A204.1 (cell line): ENCODE data around the gene OR10S1.
"Not testable (repeated sequence)": the region's sequence is repeated elsewhere in the genome, so short reads cannot be mapped to it uniquely, and the experiment has no call there.

Experiments
- FAIRE-seq: peaks from 2 replicates; lab custom pipeline; 2012; peaks lifted over from hg19 to GRCh38; lab: Jason Lieb, UNC

OR10S1 gene

DNA sequence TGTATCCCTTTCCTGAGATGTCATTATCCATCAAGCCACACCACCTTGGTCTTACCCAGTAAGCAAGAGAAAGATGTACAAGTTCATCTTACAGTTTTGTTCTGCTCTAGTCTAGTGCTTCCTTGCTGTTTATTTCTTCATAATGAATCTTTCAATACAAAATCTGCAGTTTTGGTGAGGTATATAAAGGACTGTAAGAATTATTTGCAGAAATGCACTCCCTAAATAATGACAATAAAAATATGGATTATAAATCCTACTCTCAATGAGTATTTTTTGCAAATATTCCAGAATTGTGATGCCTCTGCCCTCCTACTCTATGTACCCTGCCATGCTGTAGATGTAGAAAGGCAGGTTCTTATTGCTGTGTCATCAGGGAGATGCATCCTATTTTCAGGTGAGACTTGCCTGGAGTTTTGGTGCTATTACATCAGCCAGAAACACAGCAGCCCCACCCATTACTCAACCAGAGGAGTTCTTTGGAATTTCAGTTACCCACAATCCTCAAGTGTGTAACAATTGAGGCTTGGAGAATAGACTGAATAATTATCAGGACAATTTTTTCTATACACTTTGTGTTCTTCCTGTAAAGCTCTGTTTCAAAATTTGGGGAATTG is at the start of gene OR10S1:
Gene OR10S1 (minus strand): TSS at position 51 of the 617 bp plus-strand sequence. CDS start 117 bp downstream, outside the sequence.
- no peak for FAIRE-seq

DNA sequence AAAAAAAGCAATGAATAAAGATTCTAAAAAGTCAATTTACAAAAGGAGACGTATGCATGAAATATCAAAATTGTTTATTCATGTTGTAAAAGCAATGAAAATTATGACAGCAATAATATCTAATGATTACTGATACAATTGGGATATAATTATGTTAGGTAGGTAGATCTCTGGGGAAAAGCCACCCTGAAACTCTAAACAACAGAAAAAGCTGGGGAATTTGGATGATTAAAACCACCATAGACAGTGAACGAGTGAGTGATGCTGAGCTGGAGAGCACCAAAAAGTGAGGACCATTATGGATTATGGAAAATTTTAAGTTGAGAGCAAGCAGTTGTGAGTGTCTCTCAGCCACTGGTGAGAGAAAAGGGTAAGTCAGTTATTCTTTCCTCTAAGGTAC is 48.9 kb upstream of the OR10S1 start, which contains the start of gene OR10G8:
Gene OR10G8 (plus strand): TSS at position 301 of the 400 bp plus-strand sequence. CDS start 2,825 bp downstream, outside the sequence.
- no peak for FAIRE-seq

DNA sequence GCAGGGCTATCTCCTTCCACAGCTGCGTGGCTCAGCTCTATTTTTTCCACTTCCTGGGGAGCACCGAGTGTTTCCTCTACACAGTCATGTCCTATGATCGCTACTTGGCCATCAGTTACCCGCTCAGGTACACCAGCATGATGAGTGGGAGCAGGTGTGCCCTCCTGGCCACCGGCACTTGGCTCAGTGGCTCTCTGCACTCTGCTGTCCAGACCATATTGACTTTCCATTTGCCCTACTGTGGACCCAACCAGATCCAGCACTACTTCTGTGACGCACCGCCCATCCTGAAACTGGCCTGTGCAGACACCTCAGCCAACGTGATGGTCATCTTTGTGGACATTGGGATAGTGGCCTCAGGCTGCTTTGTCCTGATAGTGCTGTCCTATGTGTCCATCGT is 38.3 kb upstream of the OR10S1 start:
- FAIRE-seq, result not testable (repeated sequence)

GRCh38 chr11:124012697-124013096 is 35.1 kb upstream of the OR10S1 start, which contains the start of gene OR10G4:
Gene OR10G4, plus strand, starts transcription at chr11:124012997. Its CDS starts 2,578 bp downstream, at chr11:124015575.
- FAIRE-seq, result no peak

- FAIRE-seq, result no peak
Measured at GRCh38 chr11:123995119-123995518, 17.5 kb upstream of the OR10S1 start, which contains the start of gene OR10G6. Gene OR10G6, minus strand, starts transcription at chr11:123995161. Its CDS starts 0 bp downstream, at chr11:123995161.

DNA sequence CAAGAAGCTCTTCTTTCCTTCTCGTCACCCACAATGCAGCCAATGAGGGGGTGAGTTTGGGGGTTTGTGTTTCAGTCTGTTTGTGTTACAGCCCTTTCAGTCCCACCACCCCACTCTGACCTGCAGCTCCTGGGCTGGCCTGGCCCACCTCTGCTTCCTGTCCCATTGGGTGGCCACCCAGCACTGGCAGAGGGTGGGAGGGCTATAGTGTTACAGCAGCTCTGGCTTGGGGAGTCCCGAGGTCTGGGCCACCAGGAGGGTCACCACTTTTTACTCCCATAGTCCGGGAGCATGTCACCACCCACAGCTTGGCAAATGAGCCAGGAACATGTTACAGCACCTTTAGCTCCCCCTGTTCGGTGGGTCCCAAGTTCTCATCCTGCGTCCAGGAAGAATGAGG is 1.7 kb upstream of the OR10S1 start:
- no peak for FAIRE-seq

DNA sequence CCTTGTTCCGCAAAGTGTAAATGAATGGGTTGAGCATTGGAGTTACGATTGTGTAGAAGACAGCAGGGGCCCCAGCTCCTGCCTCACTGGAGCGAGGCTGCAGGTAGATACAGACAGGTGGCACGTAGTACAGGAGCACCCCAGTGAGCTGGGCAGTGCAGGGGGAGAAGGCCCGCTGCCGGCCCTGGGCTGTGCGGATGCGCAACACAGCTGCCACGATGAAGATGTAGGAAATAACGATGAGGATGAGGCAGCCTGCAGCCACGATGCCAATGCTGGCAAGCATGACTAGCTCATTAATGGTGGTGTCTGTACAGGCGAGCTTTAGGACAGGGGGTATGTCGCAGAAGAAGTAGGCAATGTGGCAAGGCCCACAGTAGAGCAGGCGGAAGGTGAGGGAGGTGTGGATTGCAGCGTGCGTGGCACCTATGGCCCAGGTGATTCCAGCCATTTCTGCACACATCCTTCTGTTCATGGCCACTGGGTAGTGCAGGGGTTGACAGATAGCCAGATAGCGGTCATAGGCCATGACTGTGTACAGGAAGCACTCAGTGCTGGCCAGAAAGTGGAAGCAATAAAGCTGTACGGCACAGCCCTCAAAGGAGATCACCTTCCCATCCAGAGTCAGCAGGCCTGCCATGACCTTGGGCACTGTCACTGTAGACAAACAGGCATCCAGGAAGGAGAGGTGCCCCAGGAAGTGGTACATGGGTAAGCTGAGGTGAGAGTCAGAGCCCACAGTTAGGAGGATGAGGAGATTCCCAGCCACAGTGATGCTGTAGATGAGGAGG is 616 bp downstream of the OR10S1 start:
- no peak for FAIRE-seq

GRCh38 chr11:123973816-123974215 is 3.8 kb downstream of the OR10S1 start:
- FAIRE-seq, result no peak

- no peak for FAIRE-seq
Measured at GRCh38 chr11:123956752-123957151, 20.8 kb downstream of the OR10S1 start.

DNA sequence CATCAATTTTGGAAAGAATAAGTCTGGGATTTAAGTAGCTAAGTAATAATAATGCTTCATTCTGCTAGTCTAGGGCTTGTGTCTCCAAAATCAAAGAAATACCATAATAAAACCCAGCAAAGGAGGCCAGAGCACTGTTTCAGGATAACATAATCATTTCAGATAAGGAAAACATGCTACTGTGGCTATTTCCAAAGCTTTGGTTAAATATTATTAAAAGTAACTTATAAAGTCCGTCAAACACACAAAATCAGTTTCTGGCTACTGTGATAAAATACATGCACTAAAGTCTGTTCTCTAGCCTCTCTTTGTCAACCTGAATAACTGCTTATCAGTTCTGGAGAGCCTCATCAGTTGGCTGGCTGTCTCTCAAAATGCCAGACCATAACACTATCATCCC is 32.4 kb downstream of the OR10S1 start:
- FAIRE-seq, result no peak

GRCh38 chr11:123943738-123944137 is 33.8 kb downstream of the OR10S1 start, which contains the start of gene OR6T1:
Gene OR6T1, minus strand, starts transcription at chr11:123943838. Its CDS starts 0 bp downstream, at chr11:123943838.
- no peak for FAIRE-seq

DNA sequence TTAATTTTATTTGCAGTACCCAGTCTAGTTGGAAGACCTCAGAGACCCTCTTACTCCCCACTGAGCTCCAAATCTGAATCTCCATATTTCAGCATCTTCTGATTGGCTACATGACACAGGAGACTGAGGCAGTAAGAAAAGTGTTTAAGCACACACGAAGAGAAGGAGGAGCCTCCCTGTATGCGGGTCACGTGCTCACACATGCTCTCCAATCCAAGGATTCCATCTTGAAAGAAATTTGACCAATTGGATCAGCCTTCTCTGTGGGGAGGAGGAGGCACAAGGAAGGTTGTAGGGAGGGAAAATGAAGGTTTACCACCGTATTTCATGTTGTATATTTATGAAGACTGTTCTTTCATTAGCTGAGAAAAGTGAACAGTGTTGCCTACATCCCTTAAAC is 35.2 kb downstream of the OR10S1 start:
- FAIRE-seq, result no peak

- FAIRE-seq, result no peak
Measured at GRCh38 chr11:123939317-123939716, 38.3 kb downstream of the OR10S1 start, which contains the start of gene OR4D5. Gene OR4D5, plus strand, starts transcription at chr11:123939617. Its CDS starts 0 bp downstream, at chr11:123939617.
